Uterine smooth muscle cell (primary cell): ENCODE results near the gene GABRB3. TPM values are rescaled to one million over a fixed set of nuclear protein-coding genes. Genes with fewer than 3 reads are reported as not detected.

Experiments used
- total RNA-seq: library from RNA; depleted of rRNA; stranded (reverse); fragments of >200 nt; gene quantifications from 2 replicates; pipeline ENCODE4 v1.2.3, GENCODE V29; 2014

The GABRB3 gene
- total RNA-seq, result 1.2 and 2.7 TPM in 2 replicates

GRCh38 chr15:26772154-26773066 is at the start of gene GABRB3:
TSS of gene GABRB3 (minus strand) at chr15:26773066.

Other genes with a start within 250 kb of the GABRB3 start
- gene GABRA5, start 94.0 kb upstream of the GABRB3 start, total RNA-seq, result 0.50 TPM in 1 of 2 replicates, not detected in the other
- gene GABRG3, start 198.1 kb upstream of the GABRB3 start, total RNA-seq, result not detected in 2 replicates